ENCODE results near the gene DLK1. TPM values are rescaled to one million over a fixed set of nuclear protein-coding genes. Genes with fewer than 3 reads are reported as not detected.

The DLK1 gene
- polyA plus RNA-seq, 12 donors, result 1,182 to 2,893 (median 1,902) TPM

GRCh38 chr14:100749967-100750597, 23.4 kb downstream of the DLK1 start:
- DNase-seq, result no peak

GRCh38 chr14:100750762-100751699, 24.3 kb downstream of the DLK1 start:
- no peak for DNase-seq

- DNase-seq, result no peak
Measured at GRCh38 chr14:100754020-100754419, 27.3 kb downstream of the DLK1 start.

DNA sequence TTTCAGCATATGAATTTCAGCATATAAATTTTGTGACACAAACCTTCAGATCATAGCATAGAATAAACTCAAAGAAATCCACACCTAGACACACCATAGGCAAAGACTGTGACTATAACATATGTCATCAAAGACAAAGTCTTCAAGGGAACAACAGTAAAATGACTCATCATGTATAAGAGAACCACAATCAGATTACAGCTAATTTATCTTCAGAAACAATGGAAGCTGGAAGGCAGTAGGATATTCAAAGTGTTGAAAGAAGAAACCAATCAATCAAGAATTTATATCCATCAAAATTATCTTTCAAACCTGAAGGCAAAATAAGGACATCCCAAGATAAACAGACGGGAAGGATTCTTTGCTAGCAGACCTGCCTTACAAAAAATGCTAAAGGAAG, 29.0 kb downstream of the DLK1 start:
- DNase-seq, result no peak

- no peak for DNase-seq
Measured at GRCh38 chr14:100761481-100761880, 34.8 kb downstream of the DLK1 start.

DNA sequence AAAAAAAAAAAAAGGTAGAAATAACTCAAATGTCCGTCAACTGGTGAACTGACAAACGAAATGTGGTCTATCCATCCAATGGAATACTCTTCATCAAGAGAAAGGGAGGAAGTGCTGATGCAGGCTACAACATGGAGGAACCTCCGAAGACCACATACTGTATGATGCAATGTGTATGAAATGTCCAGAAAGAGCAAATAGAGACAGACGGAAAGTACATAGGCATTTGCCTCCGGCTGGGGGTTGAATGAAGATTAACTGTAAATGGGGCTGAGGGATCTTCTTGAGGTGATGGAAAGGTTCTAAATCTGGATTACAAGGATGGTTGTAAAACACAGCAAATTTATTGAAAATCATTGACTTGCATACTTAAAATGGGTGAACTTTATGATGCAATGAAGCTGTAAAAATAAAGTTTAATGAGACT, 35.4 kb downstream of the DLK1 start:
- no peak for DNase-seq

DNA sequence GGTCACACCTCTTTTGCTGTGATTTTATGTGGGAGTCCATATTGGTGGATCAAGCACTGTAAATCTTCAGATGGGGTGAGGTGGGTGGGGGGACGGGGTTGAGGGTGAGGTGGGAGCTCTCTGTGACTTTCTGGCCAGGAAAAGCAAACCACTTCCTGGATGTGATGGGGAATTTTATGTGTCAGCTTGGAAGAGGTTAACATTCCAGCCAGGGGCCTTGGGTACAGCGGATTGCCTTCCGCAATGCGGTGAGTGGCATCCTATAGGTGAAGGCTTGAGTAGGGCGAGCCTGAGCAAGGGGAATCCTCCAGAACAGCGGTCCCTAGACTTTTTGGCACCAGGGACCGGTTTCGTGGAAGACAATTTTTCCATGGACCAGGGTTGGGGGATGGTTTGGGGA, 36.2 kb downstream of the DLK1 start:
- DNase-seq, result no peak

- DNase-seq, result no peak
Measured at GRCh38 chr14:100764471-100765115, 37.9 kb downstream of the DLK1 start.

DNA sequence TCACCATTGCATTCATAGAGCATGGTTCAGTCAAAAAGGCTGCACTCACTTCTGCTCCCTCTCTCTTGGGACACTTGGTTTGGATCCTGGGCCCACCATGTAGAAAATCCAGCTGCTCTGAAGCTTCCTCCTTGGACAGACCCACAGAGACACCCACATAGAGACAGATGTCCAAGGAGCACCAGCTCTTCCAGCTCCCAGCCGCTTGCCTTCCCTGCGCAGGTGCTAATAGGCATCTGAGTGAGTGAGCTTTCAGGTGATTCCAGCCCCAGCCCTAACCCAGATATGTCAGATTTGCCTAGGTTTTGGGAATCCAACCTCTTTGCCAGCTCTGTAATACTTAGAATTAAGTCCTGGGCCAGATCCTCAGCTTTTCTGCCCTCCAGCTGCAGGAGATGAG, 38.6 kb downstream of the DLK1 start:
- no peak for DNase-seq

DNA sequence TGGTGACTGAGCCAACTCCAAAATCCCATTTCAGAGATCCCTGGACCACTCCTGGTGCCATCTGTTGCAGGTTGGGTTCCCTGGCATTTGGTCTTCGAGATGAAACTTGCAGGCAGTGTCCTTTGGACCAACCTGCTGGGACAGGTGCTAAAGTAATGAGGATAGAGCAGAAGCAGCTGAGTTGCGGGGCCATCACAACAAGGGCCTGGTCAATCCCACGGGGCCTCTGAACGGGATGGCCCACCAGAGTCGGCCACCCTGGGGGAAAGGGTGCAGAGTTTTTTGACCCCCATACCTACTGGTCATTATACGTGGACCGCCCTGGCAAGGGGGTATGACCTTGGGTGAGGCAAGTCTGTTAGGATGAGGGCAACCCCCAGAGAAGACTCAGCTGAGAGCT, 39.3 kb downstream of the DLK1 start:
- DNase-seq, result no peak

DNA sequence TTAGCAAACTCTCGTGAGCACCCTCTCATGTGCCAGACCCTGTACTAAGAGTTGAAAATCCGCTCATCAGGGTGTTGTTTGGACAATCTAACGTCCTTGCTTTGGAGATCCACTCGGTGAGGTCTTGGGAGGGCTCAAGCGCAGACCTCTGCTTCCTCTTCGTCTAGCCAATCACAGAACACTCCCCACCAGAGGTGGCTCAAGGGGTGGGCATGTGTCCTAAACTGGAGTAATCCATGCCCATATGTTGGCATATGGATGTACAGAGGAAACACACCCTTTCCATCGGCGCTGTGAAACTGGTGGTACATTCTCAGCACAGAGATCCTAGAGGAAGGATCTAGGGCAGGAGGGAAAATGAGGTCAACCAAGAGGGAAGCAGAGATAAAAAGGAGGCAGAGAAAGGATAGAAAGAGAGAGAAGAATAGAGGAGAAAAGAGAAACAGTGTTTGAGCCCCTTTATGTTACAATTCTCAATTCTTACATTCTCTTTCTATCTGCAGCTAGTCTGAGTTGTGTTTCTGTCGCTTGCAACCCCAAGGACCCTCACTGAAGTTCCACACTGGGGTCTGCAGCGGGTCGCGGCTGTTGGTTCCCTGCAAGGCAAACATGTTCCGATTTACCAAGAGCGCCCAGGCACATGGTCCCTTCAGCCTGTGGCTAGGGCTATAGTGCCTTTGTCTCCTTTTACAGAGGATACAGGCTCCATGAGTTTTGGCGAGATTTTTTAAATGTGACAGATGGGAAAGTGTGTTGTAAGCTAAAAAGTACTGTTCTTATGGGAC, 40.5 kb downstream of the DLK1 start:
- DNase-seq, result no peak

- DNase-seq, result no peak
Measured at GRCh38 chr14:100767788-100768536, 41.3 kb downstream of the DLK1 start.

DNA sequence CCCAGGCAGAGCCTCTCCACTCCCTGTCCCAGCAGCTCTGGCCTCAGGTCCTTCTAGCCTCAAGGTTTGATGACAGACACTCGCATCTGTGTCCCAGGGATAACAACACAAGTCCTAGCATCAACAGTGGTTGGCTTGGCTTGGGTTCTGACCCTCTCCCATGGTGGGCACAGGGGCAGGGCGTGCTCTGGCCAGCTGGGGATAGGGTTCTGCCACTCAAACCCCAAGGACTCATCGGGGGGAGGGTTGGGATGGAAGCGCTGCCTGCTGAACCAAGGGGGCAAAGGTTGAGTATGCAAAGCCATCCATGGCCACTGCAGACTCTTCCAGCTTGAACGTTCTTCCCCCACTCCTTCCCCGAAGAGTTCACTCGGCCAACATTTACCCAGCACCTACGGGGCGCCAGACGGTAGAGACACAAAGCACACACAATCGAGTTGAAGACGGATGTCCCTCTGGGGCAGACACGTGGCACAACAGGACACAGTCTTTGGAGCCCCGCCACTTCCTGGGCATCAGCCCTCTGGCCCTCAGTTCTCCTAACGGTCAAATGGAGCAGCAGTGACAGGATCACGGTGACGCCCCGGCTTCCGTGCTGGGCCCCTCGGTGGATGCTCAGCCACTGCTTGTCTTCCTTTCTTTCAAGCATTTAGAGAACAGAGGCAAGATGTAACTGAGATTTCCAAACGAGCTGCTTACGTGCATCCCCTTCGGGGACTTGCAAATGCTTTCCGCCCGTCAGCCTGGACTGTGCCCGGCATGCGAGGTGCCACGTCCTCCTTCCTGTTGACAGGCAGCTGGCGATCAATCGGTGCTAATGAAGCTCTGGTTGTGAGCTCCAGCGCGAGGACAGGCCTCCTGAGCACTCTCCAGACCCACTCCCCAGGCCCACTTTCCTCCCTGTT, 42.6 kb downstream of the DLK1 start:
- no peak for DNase-seq

- DNase-seq, result no peak
Measured at GRCh38 chr14:100770046-100770445, 43.4 kb downstream of the DLK1 start.

GRCh38 chr14:100770605-100771120, 44.0 kb downstream of the DLK1 start:
- no peak for DNase-seq

- DNase-seq, result no peak
Measured at GRCh38 chr14:100771121-100771800, 44.6 kb downstream of the DLK1 start.

- no peak for DNase-seq
Measured at GRCh38 chr14:100772607-100773165, 46.0 kb downstream of the DLK1 start.

GRCh38 chr14:100773331-100774163, 46.9 kb downstream of the DLK1 start:
- DNase-seq, result no peak
